Retinal pigment epithelial cell (primary cell): ENCODE measurements around the gene CALU.

Experiments
- DNase-seq: peaks from one replicate; pipeline ENCODE4 v3.0.0-alpha.2; 2010; ENCODE audit warnings: low read depth
- H3K4me3 ChIP-seq: 2 replicates; pipeline ENCODE4 v1.5.1; 2011; ENCODE audit warnings: mild to moderate bottlenecking, low read length, control low read depth, moderate library complexity
- TF ChIP-seq, protein P1 (sequence below): conservative IDR thresholded peaks from 2 replicates; pipeline ENCODE4 v1.5.1; 2011; ENCODE audit warnings: low read depth, low read length, control low read depth, inconsistent platforms

The CALU gene

DNA sequence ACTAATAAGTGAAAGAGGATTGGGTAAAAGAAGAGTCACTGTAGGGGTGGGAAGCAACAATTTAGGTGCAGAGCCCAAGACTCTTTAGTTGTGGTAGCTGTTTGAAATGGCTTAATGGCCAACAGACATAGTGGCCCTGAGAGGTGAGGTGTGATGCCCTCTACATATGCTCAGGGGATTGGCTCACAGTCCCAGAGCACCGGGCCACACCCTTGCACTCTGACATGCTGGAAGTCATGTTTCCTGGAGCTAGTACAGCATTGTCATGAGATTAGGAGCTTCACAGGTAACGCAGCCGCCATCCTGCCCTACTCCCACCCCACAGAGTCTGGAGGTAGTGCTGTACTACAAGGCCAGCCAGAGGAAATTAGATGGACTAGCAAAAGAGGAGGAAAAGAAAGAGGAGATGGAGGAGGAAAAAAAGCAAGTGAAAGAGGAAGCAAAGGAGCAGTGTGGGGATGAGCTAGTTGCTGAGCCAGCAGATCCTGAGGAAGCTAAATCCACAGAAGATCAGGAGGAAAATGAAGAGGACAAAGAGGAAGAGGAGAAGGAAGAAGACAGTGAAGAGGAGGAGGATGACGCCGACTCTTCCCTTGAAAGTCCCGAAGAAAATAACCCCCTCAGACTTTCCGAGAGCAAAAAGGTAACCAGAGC is 76.3 kb downstream of the CALU start:
- no peak for DNase-seq
- TF ChIP-seq, protein P1, sequence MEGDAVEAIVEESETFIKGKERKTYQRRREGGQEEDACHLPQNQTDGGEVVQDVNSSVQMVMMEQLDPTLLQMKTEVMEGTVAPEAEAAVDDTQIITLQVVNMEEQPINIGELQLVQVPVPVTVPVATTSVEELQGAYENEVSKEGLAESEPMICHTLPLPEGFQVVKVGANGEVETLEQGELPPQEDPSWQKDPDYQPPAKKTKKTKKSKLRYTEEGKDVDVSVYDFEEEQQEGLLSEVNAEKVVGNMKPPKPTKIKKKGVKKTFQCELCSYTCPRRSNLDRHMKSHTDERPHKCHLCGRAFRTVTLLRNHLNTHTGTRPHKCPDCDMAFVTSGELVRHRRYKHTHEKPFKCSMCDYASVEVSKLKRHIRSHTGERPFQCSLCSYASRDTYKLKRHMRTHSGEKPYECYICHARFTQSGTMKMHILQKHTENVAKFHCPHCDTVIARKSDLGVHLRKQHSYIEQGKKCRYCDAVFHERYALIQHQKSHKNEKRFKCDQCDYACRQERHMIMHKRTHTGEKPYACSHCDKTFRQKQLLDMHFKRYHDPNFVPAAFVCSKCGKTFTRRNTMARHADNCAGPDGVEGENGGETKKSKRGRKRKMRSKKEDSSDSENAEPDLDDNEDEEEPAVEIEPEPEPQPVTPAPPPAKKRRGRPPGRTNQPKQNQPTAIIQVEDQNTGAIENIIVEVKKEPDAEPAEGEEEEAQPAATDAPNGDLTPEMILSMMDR, result no peak

DNA sequence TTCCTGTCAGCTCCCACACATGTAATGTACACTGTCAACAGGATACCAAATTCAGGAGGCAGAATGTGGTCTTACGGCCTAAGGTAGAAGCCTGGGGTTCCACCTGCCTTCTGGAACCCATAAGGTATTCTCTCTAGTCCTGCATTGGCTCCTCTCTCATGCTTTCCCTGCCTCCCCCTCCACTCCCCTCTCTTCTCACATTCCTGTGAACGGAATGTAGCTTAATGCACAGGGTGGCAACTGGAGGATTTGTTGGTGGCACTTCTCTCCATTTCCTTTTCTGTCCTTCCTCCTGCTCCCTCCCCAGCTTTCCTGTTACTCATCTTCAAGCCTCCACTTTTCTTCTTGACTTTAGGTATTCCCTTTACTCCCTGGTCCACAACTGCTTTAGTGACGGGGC is 79.5 kb downstream of the CALU start:
- no peak for DNase-seq
- no peak overlapping the region for H3K4me3 ChIP-seq
- TF ChIP-seq, protein P1, result no peak

More for the DNA sequence above, 76.3 kb downstream of the CALU start:
- no peak overlapping the region for H3K4me3 ChIP-seq
